A549 (cell line): ENCODE measurements around the gene SBNO2.

Source experiments
- KDM5A ChIP-seq: fragments of 200-600 bp; sonication (generic); IDR thresholded peaks from 2 replicates; pipeline ENCODE4 v1.6.1; 2016; ENCODE audit warnings: antibody characterized with exemption, mild to moderate bottlenecking
- TF ChIP-seq, protein P1 (sequence below): fragments of >200 bp; sonication (Bioruptor Twin); formaldehyde crosslinking; IDR thresholded peaks from 3 replicates; pipeline ENCODE4 v1.6.1; 2016
- TF ChIP-seq, protein P2 (sequence below): fragments of >200 bp; sonication (Bioruptor Twin); formaldehyde crosslinking; IDR thresholded peaks from 3 replicates; pipeline ENCODE4 v1.5.1; 2016

DNA sequence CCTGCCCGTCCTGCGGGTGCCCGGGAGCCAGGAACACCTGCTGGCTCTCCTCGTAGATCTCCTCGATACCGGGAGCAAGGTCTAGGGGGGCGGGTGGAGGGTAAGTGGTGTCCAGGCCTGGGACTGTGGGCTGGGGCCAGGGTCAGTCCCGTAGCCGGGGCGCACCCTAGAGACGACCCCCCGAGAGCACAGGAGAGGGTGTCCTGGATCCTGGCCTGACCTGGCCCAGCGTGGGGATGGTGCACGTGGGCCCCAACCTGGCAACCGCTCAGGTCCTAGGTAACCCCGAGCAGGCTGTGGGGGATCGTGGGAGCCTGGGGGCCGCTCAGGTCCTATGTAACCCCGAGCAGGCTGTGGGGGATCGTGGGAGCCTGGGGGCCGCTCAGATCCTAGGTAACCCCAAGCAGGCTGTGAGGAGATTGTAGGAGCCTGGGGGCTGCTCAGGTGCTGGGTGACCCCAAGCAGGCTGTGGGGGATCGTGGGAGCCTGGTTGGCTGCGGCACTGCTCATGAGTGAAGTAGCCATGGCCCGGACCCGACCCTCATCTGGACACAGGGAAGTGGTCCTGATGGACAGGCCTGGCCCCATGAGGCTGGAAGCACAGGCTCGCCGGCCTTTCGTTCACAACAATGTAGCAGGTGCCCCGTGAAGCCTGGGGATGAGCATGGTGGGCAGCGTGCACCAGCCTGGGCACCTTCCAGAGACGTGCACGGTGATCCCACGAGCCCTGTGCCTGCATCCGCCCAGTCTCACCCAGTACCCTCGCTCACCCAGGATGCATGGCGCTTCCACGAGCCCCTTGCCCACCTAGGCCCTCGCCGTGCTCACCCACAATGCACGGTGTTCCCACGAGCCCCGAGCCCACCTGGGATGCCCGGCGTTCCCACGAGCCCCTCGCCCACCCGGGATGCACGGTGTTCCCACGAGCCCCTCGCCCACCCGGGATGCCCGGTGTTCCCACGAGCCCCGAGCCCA lies 64.1 kb downstream of the SBNO2 start:
- TF ChIP-seq, protein P1, sequence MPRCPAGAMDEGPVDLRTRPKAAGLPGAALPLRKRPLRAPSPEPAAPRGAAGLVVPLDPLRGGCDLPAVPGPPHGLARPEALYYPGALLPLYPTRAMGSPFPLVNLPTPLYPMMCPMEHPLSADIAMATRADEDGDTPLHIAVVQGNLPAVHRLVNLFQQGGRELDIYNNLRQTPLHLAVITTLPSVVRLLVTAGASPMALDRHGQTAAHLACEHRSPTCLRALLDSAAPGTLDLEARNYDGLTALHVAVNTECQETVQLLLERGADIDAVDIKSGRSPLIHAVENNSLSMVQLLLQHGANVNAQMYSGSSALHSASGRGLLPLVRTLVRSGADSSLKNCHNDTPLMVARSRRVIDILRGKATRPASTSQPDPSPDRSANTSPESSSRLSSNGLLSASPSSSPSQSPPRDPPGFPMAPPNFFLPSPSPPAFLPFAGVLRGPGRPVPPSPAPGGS: no peak
- TF ChIP-seq, protein P2, sequence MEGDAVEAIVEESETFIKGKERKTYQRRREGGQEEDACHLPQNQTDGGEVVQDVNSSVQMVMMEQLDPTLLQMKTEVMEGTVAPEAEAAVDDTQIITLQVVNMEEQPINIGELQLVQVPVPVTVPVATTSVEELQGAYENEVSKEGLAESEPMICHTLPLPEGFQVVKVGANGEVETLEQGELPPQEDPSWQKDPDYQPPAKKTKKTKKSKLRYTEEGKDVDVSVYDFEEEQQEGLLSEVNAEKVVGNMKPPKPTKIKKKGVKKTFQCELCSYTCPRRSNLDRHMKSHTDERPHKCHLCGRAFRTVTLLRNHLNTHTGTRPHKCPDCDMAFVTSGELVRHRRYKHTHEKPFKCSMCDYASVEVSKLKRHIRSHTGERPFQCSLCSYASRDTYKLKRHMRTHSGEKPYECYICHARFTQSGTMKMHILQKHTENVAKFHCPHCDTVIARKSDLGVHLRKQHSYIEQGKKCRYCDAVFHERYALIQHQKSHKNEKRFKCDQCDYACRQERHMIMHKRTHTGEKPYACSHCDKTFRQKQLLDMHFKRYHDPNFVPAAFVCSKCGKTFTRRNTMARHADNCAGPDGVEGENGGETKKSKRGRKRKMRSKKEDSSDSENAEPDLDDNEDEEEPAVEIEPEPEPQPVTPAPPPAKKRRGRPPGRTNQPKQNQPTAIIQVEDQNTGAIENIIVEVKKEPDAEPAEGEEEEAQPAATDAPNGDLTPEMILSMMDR: no peak
- TF ChIP-seq KDM5A: no peak
